Heart right ventricle (tissue), 16 donors: ENCODE data around the gene SHISA4. TPM values are rescaled to one million over a fixed set of nuclear protein-coding genes. Genes with fewer than 3 reads are reported as not detected.
A peak's percentile ranks its signal among the peaks of the same experiment; 100 is the strongest.

Experiments
- ATAC-seq, 8 donors: fragments of 200-7000 bp; cut with Tn5 transposase; one replicate each; pipeline ENCODE4 v1.9.1; 2020; ENCODE audit warnings: mild to moderate bottlenecking in 8 of 8, moderate library complexity in 8 of 8, moderate number of reproducible peaks in 1 of 8
- DNase-seq, 2 donors: peaks; one replicate each; pipeline ENCODE4 v3.0.0-alpha.2; 2020
- H3K27ac ChIP-seq, 10 donors: fragments of 200-600 bp; sonication (generic) in 2 of 10; one replicate each; pipeline versions ENCODE4 v1.5.0 to v1.8.0; 2020 to 2022; ENCODE audit warnings: mild to moderate bottlenecking in 3 of 10
- H3K27me3 ChIP-seq, 7 donors: fragments of 200-600 bp; one replicate each; pipeline ENCODE4 v1.8.0; 2021 to 2022; ENCODE audit warnings: mild to moderate bottlenecking in 2 of 7
- H3K36me3 ChIP-seq, 9 donors: fragments of 200-600 bp; sonication (generic) in 1 of 9; one replicate each; pipeline versions ENCODE4 v1.5.0 to v1.8.0; 2020 to 2022; ENCODE audit warnings: mild to moderate bottlenecking in 2 of 9
- H3K4me1 ChIP-seq, 9 donors: fragments of 200-600 bp; sonication (generic) in 1 of 9; one replicate each; pipeline versions ENCODE4 v1.5.0 to v1.8.0; 2020 to 2022; ENCODE audit warnings: mild to moderate bottlenecking in 4 of 9
- H3K4me3 ChIP-seq, 10 donors: fragments of 200-600 bp; sonication (generic) in 2 of 10; one replicate each; pipeline versions ENCODE4 v1.5.0 to v1.8.0; 2020 to 2022; ENCODE audit warnings: mild to moderate bottlenecking in 7 of 10, moderate library complexity in 2 of 10
- H3K9me3 ChIP-seq, 11 donors: fragments of 200-600 bp in 10 of 11; sonication (generic) in 2 of 11; one replicate each; pipeline versions ENCODE4 v1.5.0 to v1.8.0; 2013 to 2022; ENCODE audit warnings: mild to moderate bottlenecking in 2 of 11, control low read depth in 1 of 11, moderate library complexity in 1 of 11
- CTCF ChIP-seq, 9 donors: fragments of 200-600 bp; sonication (generic) in 2 of 9; IDR thresholded peaks; one replicate each; pipeline versions ENCODE4 v1.5.0 to v1.8.0; 2021 to 2022; ENCODE audit warnings: antibody characterized with exemption in 9 of 9, mild to moderate bottlenecking in 5 of 9, moderate library complexity in 1 of 9
- WGBS, 2 donors: extraction: QIAGEN DNeasy Blood & Tissue Kit; methylation state at CpG; one replicate each; pipeline ENCODE4 v1.1.7; 2013; ENCODE audit warnings: inconsistent platforms in 1 of 2; 5-methylcytosine and 5-hydroxymethylcytosine counted together
- intact Hi-C, 10 donors: fragments of 100-400 bp; cut with DNase I; formaldehyde crosslinking; loops; one replicate each; pipeline versions ENCODE4 v1.11.1 to v1.14.2; 2022
- polyA plus RNA-seq, 2 donors: library from polyadenylated mRNA; stranded (reverse); fragments of 200-250 nt; gene quantifications; one replicate each; pipeline ENCODE4 v1.2.3, GENCODE V29; 2013
- total RNA-seq, 10 donors: library from RNA; stranded (reverse); fragmentation: NEBNext Ultra II Directional in 3 of 10; extraction: Animal tissue kit (Norgen Biotek cat#: 25700) in 3 of 10; gene quantifications; one replicate each; pipeline versions ENCODE4 v1.2.1 to v1.2.4, GENCODE V29; 2021 to 2023
- donor health status: Arrhythmogenic right ventricular cardiomyopathy.
- donor health status: ischemic (EF 13 %, LVEDD 7.1; RV severe dilation, severe dysfunction).
- donor health status: healthy with polysubstance abuse.
- donor health status: DM: no; HTN: yes; CAD: no.
- donor health status: DM: no; HTN: no; CAD: no.
- donor health status: ischemic (EF 25% LVEDD 6.9; RV normal size, moderate dysfunction).
- donor health status: ischemic (EF 25% LVEDD 5.7; RV mildly dilated, moderate dysfunction).
- donor health status: healthy.
- donor health status: DM: yes; HTN: yes; CAD: no.
- donor health status: Ischemic cardiomyopathy.
- donor health status: ischemic (EF 35%, LVEDD 5.7; RV mildly dilated, moderate dysfunction).
- donor health status: nonischemic (EF 11% LVEDD 7.7; RV severe dilation, severe dysfunction).
- donor health status: DM: yes; HTN: yes; CAD: no.
- donor health status: PGD.
- donor health status: ischemic (EF 29% LVEDD 5.4; RV normal size, mild dysfunction).
- donor health status: nonischemic (EF 23%, LVEDD 6.1; RV moderate dilation, normal function).

The SHISA4 gene
- total and polyA plus RNA-seq, 12 donors, result 72.6 to 214 (median 122) TPM

GRCh38 chr1:201914456-201915235 is 25.9 kb downstream of the SHISA4 start:
- Histone ChIP-seq H3K36me3 (no peaks in the 10 kb centered on the region), H3K27me3 (no peaks in the 10 kb centered on the region), H3K9me3 (no peaks in the 10 kb centered on the region), H3K4me1 (peaks cover 3 to 37% (median 20%) of the 10 kb centered on the region in 9 donors), H3K27ac (no peak overlapping the region), H3K4me3 (no peak overlapping the region)
- 74 to 75% methylated on average over 14 of the region's 14 CpGs for WGBS, 2 donors
- no peak for ATAC-seq
- no peak for DNase-seq
- intact Hi-C loops, result loop anchor here in 3 of 10 donors (5.0 kb wide), 2 partner anchors 33 to 38 kb away; partner anchors contain the start of gene LMOD1 (in 2 of the 3)
- TF ChIP-seq CTCF (IDR thresholded peaks at IDR 0.05), result no peak

- H3K4me3 ChIP-seq, result no peak overlapping the region
- peaks cover 0 to under 1% (median 0%) of the 10 kb centered on the region in 11 donors for H3K9me3 ChIP-seq
- H3K36me3 ChIP-seq, result no peaks in the 10 kb centered on the region
- H3K27ac ChIP-seq, result peak overlapping the region in 9 of 10 donors; percentile 39 to 76 (median 73)
- H3K4me1 ChIP-seq, result peaks cover 3 to 40% (median 20%) of the 10 kb centered on the region in 9 donors
- intact Hi-C loops, result no loop called here
- ATAC-seq (peak; percentile 23 to 69 (median 58)), DNase-seq (peak in 1 of 2 donors; percentile 63)
- WGBS, 2 donors, result 48 to 50% methylated on average over 11 of the region's 11 CpGs
- no peaks in the 10 kb centered on the region for H3K27me3 ChIP-seq
- no peak for TF ChIP-seq CTCF (IDR thresholded peaks at IDR 0.05)
These were observed 28.1 kb downstream of the SHISA4 start for GRCh38 chr1:201916649-201917249.

- Histone ChIP-seq H3K9me3 (peaks cover 0 to 8% (median 0%) of the 10 kb centered on the region in 11 donors), H3K36me3 (no peaks in the 10 kb centered on the region), H3K4me3 (no peak overlapping the region), H3K27me3 (no peaks in the 10 kb centered on the region), H3K4me1 (peaks cover 3 to 40% (median 20%) of the 10 kb centered on the region in 9 donors), H3K27ac (peak overlapping the region; percentile 53 to 76 (median 70))
- intact Hi-C loops, result no loop called here
- ATAC-seq (peak; percentile 62 to 84 (median 69)), DNase-seq (no peak)
- WGBS, 2 donors, result 68 to 76% methylated on average over 7 of the region's 7 CpGs
- no peak for TF ChIP-seq CTCF (IDR thresholded peaks at IDR 0.05)
These were observed 28.8 kb downstream of the SHISA4 start for GRCh38 chr1:201917362-201918033.

GRCh38 chr1:201918343-201918742 is 29.6 kb downstream of the SHISA4 start:
- TF ChIP-seq CTCF (IDR thresholded peaks at IDR 0.05), result no peak
- Histone ChIP-seq H3K4me1 (peaks cover 3 to 40% (median 20%) of the 10 kb centered on the region in 9 donors), H3K27me3 (no peaks in the 10 kb centered on the region), H3K27ac (peak overlapping the region; percentile 51 to 76 (median 70)), H3K4me3 (no peak overlapping the region), H3K36me3 (no peaks in the 10 kb centered on the region), H3K9me3 (peaks cover 0 to 10% (median 0%) of the 10 kb centered on the region in 11 donors)
- DNase-seq, result no peak
- WGBS, 2 donors, result 86 to 88% methylated on average over 5 of the region's 5 CpGs
- intact Hi-C loops, result no loop called here
- no peak for ATAC-seq
